ENCODE data around the gene CEP170.

The CEP170 gene

GRCh38 chr1:243254927-243255790 is at the start of gene CEP170:
Gene CEP170, minus strand, starts transcription at chr1:243255281. Its CDS starts 30,001 bp downstream, at chr1:243225280.
- DNase-seq = peak; percentile 74

- DNase-seq = no peak
These were observed 46.0 kb upstream of the CEP170 start for GRCh38 chr1:243301059-243301458.

- DNase-seq = no peak
These were observed 44.0 kb upstream of the CEP170 start for GRCh38 chr1:243299069-243299468.

GRCh38 chr1:243294723-243295121 is 39.6 kb upstream of the CEP170 start:
- no peak for DNase-seq

- no peak for DNase-seq
These were observed 39.1 kb upstream of the CEP170 start for GRCh38 chr1:243293941-243294722.

- DNase-seq = no peak
These were observed 37.0 kb upstream of the CEP170 start for GRCh38 chr1:243292117-243292516.

GRCh38 chr1:243291292-243291691 is 36.2 kb upstream of the CEP170 start:
- no peak for DNase-seq

GRCh38 chr1:243288062-243288461 is 33.0 kb upstream of the CEP170 start:
- no peak for DNase-seq

- no peak for DNase-seq
These were observed 32.6 kb upstream of the CEP170 start for GRCh38 chr1:243287652-243288051.

GRCh38 chr1:243287123-243287460 is 32.0 kb upstream of the CEP170 start:
- DNase-seq = no peak

- no peak for DNase-seq
These were observed 31.5 kb upstream of the CEP170 start for GRCh38 chr1:243286409-243287122.

GRCh38 chr1:243281672-243282071 is 26.6 kb upstream of the CEP170 start:
- no peak for DNase-seq

GRCh38 chr1:243280571-243281129 is 25.6 kb upstream of the CEP170 start:
- no peak for DNase-seq

- no peak for DNase-seq
These were observed 20.2 kb upstream of the CEP170 start for GRCh38 chr1:243275316-243275715.

GRCh38 chr1:243273945-243274344 is 18.9 kb upstream of the CEP170 start:
- no peak for DNase-seq

- no peak for DNase-seq
These were observed 18.4 kb upstream of the CEP170 start for GRCh38 chr1:243273506-243273905.

- DNase-seq = no peak
These were observed 17.3 kb upstream of the CEP170 start for GRCh38 chr1:243272401-243272800.

- no peak for DNase-seq
These were observed 16.9 kb upstream of the CEP170 start for GRCh38 chr1:243271996-243272395.

- no peak for DNase-seq
These were observed 15.2 kb upstream of the CEP170 start for GRCh38 chr1:243270097-243270864.

GRCh38 chr1:243269461-243269801 is 14.3 kb upstream of the CEP170 start:
- DNase-seq = no peak

- no peak for DNase-seq
These were observed 13.8 kb upstream of the CEP170 start for GRCh38 chr1:243268751-243269460.

All from activated CD4-positive, alpha-beta T cell treated with anti-CD3 and anti-CD28 coated beads for 1 hour (primary cell).